GM19467 (cell line): Measurements from ENCODE around the gene SAP30L.
A peak's percentile ranks its signal among the peaks of the same experiment; 100 is the strongest.

ENCODE experiments used
- ATAC-seq: cut with Tn5 transposase; IDR thresholded peaks from one replicate; pipeline ENCODE4 v1.9.1; 2021; ENCODE audit warnings: mild to moderate bottlenecking, moderate library complexity; ENCODE audit not compliant: unreplicated experiment

Gene SAP30L, protein sequence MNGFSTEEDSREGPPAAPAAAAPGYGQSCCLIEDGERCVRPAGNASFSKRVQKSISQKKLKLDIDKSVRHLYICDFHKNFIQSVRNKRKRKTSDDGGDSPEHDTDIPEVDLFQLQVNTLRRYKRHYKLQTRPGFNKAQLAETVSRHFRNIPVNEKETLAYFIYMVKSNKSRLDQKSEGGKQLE

DNA sequence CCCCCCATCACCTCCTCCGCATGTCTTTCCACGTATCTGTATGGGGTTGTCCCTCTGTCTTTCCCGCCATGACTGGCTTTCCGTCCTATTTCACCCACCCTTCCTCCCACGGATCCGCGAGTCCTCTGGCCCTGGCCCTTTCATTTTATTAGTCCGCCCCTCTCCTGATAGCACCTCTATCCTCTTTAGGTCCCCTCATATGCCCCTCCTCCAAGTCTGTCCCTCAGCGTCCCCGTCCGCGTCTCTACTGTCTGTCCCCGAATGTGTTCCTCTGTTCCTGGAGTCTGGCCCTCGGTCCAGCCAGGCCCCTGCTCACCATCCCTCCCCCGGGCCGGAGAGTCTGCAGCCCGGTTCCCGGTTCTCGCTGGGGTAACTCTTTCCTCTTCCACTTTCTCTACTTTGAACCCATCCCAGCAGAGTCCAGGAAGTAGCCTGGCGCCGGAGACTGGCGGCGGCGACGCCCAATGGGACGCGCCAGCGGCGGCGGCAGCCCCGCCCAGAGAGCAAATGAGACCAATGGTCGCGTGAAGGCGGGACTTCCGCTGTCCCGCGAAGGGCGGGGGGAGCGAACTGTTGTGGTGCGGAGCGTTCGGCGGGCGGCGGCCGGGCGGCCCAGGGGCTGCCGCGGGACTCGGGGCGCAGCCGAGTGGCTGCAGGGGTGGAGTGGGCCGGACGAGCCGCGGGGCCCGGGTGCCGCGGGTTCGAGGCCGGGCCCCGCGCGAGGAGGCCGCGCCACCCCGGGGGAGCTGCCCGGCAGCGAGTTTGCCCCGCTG lies at the start of gene SAP30L:
TSS of gene SAP30L (plus strand) at position 576 of the 773 bp plus-strand sequence. CDS start 608 bp downstream, outside the sequence.
- peak; percentile 90 for ATAC-seq

DNA sequence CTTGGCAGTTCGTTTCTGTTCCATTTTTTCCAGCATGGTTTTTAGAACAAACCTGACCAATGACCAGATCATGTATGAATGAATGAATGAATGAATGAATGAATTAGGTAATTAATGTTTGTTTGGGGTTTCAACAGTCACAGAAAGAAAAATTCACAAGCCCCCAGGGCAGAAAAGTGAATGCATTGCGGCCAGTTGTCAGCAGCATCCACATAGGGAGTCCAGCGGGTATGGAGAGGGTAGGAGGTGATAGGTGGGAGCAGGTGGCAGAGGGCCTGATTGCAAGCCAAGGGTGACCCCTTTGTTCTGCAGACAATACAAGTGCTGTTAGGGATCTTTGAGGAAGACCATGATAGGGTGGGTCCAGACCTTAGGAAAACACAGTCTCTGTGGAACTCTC lies 49.7 kb upstream of the SAP30L start:
- no peak for ATAC-seq

DNA sequence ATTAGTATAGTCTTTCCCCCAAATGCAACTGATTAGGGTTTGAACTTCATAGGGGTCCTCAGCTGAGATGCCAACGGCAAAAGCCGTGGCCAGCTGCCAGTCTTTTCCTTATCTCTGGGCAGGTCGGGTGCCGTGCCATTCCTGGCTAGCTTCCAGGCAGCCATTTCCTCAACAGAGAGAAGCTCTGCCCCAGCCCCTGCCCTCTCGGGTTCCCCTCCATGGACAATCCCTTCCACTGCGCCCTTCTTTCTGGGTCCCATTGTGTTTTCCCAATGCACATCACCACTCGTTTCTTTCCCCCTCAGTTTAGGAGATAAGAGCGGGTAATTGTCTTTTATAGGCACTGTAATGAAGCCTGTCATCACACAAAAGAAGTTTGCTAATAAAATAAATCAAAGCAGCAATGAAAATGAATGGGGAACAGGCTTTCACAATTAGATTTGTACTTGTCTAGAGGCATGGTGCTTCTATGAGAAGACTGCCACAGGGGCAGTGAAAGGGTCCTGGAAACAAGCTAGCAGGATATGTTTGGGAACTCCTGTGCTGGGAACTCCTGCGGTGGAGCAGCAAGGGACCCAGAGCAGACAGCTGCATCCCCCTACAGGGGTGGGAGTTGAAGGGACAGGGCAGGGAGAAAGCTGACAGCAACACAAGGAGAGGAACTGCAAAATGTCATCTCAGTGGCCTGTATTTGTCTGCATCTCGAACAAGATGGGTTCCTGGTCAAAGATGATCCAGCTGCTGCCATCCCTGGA lies 48.0 kb upstream of the SAP30L start:
- ATAC-seq = no peak

DNA sequence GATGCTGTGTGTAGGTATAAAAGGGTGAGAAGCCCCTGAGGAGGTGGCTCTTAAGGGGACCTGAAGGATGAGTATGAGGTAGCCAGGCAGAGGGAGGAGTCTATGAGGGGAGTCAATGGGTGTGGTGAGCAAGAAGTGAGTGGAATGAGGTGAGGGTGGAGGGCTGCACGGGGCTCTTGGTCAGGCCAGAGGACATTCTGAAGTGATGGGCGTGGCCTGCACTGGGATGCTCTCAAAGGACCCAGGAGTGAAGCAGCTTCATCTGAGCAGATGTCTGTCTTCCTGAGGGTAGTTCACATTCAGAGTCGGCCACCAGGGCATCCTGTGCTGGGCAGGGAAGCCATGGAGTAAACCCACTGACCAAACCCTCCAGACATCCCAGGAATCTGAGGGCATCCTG lies 45.1 kb upstream of the SAP30L start:
- no peak for ATAC-seq

DNA sequence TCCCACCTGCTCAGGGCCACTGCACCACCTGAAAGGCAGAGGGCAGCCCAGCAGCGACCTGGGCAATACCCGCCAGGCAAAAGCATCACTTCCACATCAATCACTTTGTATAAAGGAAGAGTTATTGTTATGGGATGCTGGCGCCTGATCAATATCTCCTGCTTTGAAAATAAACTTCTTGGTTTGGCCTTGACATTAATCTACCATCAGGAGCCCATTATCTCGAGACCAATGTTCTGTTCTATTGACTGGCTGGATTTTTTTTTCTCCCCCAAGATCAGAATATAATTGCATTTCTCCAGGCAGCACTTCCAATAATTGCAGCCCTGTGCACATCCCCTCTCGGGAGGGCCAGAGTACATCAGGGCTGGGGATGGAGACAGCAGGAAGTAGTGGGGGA lies 44.4 kb upstream of the SAP30L start:
- no peak for ATAC-seq

DNA sequence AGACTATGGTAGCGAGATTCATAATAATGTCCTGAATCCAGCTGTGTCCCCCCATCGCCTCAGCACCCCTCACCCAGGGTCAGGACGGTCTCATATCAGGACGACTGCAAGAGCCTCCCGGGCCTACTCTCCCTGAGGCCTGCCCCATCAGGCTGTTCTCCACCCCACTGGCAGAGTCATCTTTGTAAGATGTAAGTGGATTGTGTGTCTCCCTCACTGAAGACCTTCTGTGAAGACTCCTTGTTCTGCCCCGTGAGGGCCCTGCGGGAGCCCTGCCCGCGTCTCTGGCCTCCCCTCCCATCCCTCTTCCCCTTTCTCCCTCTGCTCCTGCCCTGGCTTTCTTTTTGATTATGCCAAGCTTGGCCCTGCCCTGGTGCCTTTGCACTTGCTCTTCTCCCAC lies 43.9 kb upstream of the SAP30L start:
- ATAC-seq = no peak

DNA sequence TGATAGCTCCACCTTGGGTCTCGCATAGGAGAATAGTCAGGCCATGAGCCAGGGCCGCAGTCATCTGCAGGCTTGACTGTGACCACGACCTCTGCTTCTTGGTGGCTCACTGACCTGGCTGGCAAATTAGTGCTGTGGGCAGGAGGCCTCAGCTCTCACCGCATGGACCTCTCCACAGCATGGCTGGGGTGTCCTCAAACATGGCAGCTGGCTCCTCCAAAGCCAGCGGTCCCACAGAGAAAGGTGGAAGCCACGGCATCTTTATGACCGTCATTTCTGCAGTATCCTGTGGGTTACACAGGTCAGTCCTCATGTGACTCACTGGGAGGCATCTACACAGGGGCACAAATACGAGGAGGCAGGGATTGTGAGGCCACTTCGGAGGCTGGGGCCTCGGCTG lies 43.2 kb upstream of the SAP30L start:
- no peak for ATAC-seq

DNA sequence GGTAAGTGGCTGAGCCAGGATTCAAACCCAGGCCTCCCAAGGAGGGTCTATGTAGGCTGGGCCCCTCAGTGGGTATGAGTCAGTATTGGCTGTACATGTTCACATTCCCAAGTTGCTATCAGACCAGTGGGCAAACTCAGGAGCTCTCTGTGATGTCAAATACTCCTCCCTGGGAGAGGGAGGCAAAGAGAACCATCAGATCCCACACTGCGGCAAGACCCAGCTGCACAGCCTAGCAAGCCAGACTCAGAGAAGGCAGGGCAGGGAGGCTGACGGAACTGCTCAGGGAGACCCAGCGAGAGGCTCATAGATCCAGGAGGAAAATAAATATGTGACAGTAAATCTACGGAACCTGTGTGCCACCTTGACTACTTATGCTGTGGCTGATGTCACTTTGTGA lies 42.6 kb upstream of the SAP30L start:
- no peak for ATAC-seq

DNA sequence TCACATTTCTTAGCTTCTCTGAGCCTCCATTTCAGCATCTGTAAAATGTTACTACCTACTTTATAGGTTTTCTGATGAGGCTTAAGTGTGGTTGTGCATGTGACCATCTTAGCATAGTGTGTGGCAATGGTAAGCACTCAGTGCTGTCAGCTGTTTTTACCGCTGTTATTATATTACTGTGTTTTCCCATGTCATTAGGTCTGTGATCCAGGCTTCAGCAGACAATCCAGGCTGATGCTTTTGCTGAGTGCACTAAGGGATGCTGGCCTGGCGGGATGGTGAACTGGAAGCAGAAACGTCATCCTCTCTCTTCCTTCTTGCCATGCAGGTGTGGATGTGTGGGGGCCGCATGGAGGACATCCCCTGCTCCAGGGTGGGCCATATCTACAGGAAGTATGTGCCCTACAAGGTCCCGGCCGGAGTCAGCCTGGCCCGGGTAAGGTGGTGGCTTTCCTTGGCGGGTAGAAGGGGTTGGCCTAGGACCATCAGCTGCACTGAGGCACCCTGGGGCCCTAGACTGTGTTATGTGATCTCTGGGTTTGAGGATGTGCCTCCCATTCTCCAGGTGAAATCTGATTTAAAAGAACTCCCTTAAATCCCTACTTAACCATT lies 41.9 kb upstream of the SAP30L start:
- no peak for ATAC-seq

DNA sequence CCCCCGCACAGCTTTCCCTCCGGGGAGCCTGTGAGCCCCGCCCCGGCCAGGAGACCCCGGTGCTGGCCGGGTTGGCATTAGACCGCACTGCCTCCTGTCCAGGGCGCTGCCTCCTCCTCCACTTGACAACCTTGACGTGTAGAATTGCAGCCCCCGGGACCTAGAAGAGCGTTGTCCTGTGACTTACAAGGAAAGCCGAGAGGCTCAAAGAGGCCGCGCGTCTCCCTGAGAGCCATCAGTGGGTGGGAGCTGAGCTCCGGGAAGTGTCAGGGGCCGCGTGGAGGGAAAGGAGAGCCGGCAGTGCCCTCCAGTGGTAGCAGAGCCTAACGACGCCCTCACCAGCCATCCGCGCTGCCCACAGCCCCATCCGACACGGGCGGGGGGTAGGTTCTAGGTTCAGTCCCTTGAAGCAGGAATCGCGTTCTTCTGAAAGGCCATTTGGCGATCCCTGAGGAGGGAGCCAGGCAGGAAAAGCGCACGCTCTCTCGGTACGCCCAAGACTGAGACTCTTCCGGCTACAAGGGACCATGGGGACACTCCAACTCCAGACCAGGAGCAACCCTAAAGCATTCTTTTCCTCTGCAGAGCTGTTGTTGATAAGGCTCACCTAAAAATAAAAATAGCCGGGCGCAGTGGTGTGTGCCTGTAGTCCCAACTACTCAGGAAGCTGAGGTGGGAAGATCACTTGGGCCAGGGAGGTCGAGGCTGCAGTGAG lies 40.6 kb upstream of the SAP30L start:
- ATAC-seq = peak; percentile 93

DNA sequence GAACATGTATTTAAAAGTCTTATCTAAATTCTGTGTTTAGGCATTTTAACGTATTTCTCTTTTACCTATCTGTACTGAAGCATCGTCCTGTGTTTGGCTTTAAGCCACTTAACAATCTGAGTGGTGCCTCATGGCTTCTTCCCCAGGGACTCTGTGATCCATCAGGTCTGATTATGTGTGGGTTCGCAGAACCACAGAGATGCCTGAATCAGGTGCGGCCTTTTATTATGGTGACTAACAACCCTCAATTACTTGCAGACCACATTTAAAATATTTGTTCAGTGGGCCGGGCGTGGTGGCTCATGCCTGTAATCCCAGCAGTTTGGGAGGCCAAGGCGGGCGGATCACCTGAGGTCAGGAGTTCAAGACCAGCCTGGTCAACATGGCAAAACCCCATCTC lies 39.6 kb upstream of the SAP30L start:
- ATAC-seq = no peak

DNA sequence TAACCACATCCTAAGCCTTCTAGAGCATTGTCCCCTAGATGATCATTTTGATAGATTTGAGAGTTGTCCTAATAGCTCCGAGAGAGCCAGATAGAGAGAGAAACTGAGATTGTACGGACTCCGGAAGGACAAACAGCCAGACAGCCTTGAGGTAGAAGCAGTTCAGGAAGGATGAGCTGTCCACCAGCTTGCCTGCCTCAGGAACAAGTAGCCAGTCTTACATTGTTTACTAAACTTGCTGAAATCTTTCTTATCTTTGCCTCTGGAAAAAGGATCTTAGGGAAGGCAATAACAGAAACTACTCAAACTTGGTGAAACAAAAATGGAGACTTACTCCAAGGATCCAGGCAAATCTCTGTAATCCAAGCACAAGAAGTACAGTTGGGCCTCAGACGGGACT lies 39.0 kb upstream of the SAP30L start:
- no peak for ATAC-seq

DNA sequence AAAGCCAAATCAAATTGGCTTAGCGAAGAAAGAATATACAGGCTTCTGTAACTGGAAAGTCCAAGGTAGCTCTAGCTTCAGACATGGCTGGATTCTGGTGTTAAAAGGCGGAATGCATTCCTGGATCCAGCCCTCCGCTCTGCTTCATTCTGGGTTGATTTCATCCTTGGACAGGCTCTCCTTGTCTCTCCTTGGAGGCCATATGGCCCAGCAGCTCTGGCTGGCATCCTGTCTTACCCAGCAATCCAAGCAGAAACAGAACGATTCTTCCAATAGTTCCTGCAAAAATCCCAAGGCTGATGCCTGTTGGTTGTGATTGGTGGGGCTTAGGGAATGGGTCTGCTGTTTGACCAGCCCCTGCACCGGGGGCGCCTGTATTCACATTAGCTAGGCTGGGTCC lies 37.0 kb upstream of the SAP30L start:
- no peak for ATAC-seq

DNA sequence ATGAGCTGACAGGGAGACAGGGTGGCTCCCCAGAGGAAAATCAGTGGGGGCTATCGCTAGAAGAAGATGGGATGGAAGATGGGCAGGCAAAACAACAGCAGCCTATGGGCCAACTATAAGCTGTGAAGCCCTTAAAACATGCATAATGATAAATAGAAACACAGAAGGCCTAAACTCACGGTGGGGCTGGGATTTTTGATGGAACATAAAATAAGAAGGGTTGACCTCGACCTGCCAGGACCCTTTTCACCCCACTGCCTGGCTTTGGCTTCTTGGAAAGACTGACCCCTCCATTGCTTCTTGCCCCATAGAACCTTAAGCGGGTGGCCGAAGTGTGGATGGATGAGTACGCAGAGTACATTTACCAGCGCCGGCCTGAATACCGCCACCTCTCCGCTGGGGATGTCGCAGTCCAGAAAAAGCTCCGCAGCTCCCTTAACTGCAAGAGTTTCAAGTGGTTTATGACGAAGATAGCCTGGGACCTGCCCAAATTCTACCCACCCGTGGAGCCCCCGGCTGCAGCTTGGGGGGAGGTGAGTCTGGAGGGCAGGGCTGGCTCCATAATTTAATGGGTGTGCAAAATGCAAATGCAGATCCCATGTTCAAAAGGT lies 36.5 kb upstream of the SAP30L start:
- ATAC-seq = no peak

DNA sequence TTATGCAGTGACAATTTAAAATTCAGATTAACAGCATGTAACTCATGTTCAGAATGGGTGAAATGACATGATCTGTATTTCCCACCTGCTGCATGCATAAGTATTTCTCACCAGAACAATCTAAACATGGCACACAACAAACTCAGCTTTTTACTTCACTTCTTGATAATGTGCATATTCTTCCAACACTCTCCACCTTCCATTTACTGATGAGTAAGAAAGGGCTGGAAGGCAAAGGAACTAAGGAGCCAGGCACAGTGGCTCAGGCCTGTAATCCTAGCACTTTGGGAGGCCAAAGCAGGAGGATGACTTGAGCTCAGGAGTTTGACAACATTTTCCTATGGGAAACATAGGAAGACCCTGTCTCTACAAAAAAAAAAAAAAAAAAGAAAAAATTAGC lies 35.8 kb upstream of the SAP30L start:
- no peak for ATAC-seq

DNA sequence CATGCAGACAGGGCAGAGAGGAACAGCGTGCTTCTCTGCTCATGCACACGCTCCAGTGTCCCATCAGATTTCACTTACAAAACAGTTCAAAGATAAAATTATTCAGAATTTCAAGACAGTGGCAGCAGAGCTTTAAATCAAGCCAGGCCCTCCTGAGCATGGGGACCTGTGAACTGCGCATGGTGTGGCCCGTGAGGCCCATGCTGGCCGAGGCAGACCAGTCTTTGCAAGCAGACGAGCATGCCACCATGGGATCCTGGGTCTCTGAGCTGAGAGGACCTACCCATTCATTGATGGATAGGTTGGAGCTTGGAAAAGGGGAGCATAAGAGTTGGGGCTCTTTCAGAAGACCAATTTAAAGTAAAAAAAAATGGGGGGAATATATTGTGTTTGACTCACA lies 35.0 kb upstream of the SAP30L start:
- ATAC-seq = no peak

DNA sequence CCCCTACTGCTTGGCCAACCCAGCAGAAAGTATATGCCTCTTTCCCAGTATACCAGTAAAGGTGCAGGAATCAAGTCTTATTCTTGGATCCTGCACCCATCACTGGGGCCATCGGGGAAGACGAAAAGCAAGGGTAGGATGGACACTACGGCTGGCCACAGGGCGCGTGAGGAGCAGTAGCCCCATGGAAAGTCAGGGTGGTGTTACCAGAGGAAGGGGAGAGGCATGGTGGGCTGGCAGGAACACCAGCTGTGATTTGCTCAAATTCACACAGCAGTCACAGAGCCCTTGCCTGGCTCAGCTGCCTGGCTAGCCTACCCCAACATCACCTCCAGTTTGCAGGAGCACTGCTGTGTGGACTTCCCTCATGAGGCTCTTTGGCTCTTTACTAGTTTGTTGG lies 34.5 kb upstream of the SAP30L start:
- no peak for ATAC-seq

DNA sequence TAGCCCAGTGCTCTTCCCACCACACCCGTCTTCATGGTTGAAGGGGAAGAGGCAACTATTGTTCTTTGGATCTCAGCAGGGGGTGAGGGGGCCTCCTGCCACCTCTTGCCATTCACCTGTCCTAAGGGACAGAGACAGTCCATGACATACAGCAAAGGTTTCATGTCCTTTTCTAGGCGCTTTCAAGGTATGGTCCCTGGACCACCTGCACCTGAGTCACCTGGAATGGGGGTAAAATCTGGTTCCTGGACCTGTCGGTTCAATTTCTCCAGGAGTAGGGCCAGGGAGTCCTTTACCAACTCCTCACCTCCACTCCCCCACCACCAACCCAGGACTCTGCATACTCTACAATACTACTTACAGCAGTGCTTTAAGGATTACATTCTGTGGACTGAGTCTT lies 33.5 kb upstream of the SAP30L start:
- ATAC-seq = no peak

DNA sequence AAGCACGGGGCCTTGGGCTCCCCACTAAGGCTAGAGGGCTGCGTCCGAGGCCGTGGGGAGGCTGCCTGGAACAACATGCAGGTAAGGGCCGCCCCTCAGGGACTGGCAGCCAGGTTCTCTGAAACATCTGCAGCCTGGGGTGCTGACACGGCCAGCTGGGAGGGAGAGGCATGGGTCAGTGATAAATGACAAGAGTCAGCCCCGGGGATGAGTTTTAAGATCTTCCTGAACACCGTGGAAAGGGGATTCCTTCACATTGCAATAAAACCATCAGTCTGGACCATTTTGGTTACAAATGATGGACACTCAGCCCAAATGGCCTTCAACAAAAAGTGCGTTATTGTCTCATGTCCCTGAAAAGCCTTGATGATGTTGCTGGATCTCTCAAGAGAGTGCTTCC lies 32.9 kb upstream of the SAP30L start:
- ATAC-seq = no peak

DNA sequence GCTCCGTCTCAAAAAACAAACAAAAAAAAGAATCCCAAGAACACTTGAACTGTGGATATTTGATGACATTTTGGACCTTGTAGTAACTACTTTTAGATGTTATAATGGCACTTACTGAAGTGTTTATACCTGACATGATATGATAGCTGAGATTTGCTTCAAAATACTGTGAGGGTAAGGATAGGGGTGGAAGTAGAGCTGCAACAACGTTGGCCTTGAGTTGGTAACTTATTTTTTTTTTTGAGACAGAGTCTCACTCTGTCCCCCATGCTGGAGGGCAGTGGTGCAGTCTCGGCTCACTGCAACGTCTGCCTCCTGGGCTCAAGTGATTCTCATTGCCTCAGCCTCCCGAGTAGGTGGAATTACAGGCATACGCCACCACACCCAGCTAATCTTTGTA lies 30.7 kb upstream of the SAP30L start:
- no peak for ATAC-seq
